Measurements from ENCODE around the gene TDRD5.

DNA sequence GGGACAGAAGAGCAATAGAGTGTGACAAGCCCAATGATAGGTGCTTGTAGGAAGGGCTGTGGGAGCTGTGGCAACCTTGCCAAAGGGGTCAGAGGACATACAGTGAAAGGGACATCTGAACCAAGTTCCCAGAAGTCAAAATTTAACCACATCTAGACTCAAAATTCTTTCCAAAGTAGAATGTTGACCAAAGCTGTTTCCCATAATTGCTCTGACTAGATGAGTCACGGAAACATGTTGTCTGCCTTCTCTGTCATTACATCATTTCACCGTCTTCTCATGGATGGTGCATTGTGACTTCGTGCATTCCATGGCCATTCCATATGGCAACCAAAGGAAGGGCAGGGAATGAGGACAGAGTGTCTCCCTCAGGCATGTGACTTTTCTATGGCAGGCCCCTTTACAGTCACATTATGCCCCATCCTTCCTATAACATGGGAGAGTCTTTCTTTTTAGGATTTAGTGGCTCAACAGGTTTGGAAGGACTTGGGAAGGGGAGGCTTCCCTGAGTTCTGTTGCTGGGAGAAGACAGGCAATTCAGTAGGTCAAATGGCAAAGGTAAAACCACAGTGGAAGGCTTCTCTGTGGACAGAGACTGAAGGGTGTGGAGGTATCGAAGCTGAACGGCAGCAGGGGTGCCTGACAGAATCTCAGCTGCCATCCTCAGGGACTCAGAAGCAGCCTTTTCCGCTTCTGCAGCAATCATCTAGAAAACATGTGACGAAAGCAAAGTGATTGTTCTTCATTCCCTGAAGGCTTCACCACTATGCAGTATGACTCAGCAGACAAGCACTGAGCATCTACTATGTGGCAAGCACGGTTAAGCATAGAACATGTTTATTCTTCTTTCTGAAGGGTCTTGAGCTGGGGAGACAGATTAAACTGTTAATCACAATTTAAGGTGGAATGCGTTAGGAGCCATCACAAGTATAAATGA lies 40.6 kb upstream of the TDRD5 start:
- TF ChIP-seq, protein P1, sequence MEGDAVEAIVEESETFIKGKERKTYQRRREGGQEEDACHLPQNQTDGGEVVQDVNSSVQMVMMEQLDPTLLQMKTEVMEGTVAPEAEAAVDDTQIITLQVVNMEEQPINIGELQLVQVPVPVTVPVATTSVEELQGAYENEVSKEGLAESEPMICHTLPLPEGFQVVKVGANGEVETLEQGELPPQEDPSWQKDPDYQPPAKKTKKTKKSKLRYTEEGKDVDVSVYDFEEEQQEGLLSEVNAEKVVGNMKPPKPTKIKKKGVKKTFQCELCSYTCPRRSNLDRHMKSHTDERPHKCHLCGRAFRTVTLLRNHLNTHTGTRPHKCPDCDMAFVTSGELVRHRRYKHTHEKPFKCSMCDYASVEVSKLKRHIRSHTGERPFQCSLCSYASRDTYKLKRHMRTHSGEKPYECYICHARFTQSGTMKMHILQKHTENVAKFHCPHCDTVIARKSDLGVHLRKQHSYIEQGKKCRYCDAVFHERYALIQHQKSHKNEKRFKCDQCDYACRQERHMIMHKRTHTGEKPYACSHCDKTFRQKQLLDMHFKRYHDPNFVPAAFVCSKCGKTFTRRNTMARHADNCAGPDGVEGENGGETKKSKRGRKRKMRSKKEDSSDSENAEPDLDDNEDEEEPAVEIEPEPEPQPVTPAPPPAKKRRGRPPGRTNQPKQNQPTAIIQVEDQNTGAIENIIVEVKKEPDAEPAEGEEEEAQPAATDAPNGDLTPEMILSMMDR (IDR thresholded peaks at IDR 0.05; ENCODE audit: low read depth, low read length, poor library complexity, severe bottlenecking) = no peak
- no peak for TF ChIP-seq EZH2phosphoT487 (IDR thresholded peaks at IDR 0.05; ENCODE audit: borderline replicate concordance, low read length)
